HG03039 (cell line): ENCODE measurements around the gene HAO1.
"Not testable (repeated sequence)": the region's sequence is repeated elsewhere in the genome, so short reads cannot be mapped to it uniquely, and the experiment has no call there.

Experiments
- ATAC-seq: cut with Tn5 transposase; IDR thresholded peaks from one replicate; pipeline ENCODE4 v1.9.1; 2021; ENCODE audit warnings: mild to moderate bottlenecking, moderate library complexity; ENCODE audit not compliant: unreplicated experiment

HAO1 gene

DNA sequence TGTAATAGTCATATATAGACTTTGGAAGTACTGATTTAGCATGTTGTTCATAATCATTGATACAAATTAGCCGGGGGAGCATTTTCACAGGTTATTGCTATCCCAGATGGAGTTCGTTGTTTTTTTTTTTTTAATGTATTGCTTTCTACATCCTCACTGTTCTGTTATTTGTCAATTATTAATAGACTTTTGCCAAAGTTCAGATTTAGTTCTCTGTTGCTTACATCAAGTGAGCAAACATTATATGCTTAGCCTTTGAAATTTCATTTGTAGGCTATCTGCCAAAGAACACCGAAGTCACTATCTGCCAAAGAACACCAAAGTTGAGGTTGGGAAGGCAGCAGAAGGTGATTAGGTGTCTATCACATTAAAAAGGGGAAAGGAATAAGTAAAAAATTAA lies at the start of gene HAO1:
Gene HAO1, minus strand, starts transcription at position 118 of the 400 bp plus-strand sequence. Its CDS starts 36 bp downstream, at position 82.
- no peak for ATAC-seq

DNA sequence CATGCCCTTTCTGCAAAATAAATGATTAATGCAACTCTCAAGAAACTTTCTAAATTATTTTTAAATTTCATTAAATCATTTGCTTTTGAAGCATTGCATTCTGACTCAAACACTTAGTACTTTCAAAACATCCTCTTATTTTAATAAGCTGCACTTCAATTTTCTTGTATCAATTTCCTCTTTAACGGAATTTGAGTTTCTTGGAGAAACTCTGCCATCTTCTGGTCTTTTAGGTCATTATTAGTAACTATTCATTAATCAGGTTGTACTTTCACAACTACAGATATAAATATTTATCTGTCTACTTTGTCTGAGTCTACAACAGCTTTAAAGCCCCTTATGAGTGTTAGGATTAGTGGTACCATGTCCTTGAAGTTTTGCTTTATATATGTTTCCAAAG lies 49.1 kb upstream of the HAO1 start:
- ATAC-seq = no peak

DNA sequence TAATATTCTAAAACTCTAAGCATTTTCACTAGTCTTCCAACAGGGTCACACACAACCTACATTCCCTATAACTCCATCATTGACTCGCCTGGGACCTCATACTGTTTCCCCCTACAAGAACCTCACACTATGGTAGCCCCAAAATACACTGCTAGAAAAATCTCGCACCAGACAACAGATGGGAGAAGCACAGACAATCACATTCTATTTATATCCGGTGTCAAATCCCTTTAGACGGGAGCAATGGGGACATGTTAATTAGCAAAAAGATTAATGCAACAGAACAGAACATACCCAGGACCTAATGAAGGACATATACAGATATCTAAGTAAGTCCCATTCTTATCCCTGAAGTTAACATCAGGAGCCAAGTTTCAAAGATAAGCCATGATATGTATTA lies 45.7 kb upstream of the HAO1 start:
- no peak for ATAC-seq

DNA sequence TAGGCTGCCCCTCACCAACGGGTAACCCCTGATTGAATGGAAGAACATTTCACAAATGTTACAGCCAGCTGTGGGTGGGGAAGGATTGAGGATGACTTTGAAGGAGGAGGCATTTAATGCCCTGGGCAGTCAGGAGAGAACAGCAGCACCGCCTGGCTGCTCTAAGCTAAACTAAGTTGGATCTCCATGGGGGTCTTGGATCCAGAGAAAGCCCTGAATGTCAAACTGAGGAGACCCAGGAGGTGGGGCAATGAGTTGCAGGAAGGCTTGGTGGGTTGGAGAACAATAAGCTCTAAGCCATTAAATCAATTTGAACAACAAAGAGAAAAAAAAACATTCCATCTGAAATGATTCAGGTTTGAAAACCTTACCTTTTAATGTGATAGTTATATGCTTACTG lies 43.9 kb upstream of the HAO1 start:
- no peak for ATAC-seq

DNA sequence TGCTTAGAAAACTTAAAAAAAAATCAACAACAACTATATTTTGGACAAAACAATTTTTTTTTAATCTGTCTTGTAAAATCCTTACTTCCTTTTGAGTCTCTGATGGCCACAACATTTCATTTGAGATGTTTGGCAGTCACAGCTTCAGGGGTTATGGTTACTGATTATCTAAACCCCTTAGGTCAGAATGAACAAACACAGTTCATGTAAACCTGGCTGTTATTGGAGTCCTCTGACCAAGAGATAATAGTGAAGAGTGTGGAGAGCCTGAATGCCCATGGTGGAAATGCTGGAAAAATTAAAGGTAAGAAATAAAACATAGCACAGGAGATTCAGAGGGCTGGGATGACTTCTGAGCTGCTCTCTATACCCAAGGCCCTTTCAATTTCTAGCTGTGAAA lies 41.1 kb upstream of the HAO1 start:
- ATAC-seq = no peak

DNA sequence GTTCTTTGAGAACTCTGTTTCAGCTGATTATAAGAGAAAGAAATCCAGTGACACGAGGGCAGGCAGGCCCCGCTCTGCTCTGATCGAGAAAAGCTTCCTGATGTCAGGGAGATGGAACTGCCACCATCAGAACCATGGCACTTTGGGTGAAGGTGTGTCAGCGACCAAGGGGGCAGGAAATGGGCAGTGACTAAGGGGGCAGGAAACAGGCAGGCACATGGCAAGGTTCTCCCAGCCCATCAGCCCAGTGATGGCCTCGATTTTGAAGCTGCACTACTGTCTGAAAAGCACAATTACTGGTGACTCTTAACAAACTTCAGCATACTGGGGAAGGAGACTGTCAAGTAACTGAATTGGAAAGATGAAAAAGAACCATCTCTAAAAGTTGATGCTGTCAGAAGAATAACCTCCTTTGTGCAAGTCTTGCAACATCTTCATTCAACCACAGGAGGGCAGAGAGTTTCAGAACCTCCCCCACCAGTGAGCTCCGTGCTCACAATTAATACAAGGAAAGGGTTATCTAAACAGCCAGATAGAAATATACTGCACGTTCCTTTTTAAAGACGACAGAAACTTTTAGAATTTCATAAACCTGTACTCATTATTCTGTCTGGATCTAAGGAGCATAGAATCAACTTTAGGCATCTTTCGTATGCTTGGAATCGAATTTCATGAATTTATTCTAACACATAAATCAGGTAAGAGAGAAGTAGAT lies 40.2 kb upstream of the HAO1 start:
- no peak for ATAC-seq

DNA sequence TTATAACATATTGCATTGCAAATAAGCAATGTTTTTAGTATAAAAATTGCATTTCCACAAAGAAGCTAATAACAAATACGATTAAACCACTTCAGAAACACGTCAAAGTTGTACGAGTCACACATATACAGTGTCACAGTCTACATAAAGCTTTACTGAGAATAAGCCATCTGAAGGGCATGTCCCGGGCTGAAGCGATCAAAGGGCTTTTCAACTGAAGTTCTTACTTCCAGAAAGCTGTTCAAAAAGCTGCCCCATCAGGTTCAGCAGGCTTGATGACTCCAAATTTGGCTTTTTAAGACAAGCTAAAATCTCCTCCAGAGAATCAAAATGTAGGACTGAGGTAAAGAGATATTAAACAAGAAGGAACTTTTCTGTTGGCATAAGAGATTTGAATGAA lies 37.5 kb upstream of the HAO1 start:
- no peak for ATAC-seq

DNA sequence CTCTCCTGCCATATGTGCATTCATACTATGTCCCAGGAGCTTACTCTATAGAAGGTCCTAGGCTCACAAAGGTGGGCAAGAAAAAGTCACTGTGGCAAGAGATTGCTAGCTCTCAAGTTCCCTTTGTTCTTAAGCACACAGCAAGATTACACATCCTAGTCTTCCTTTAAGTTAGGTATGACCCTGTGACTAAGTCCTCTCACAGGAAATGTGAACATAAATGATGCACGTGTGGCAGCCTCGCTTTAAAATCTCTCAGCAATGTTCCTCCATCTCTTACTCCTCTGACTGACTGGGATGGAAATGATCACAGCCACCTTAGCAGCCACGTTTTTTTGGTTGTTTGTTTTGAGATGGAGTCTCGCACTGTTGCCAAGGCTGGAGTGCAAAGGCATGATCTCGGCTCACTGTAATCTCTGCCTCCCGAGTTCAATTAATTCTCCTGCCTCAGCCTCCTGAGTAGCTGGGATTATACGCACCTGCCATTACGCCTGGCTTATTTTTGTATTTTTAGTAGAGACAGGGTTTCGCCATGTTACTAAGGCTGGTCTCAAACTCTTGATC lies 35.7 kb upstream of the HAO1 start:
- ATAC-seq = no peak

DNA sequence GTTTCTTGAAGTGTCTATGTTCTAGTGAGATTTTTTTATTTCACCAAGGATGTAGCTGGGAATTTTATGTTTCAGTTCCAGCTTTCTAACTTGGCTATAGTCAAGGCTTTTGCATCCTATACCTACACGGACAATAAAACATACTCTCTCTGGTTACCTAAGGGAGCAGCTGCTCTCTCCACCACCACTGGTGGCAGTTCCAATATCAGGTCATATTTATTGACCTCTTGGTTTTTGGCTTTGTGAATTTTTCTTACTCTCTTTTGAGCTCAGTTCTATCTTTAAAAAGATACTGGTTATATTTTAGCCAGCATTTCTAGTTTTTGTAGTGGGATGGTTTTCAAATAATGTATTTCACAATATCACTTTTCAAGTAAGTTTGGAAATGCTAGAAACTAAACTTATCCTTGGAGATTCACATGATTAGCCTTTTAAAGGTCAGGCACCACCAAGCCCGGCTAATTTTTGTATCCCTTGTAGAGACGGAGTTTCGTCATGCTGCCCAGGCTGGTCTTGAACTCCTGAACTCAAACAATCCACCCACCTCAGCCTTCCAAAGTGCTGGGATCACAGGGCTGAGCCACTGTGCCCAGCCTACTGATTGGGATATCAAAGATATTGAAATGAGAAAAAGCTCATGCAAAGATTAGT lies 34.7 kb upstream of the HAO1 start:
- no peak for ATAC-seq

DNA sequence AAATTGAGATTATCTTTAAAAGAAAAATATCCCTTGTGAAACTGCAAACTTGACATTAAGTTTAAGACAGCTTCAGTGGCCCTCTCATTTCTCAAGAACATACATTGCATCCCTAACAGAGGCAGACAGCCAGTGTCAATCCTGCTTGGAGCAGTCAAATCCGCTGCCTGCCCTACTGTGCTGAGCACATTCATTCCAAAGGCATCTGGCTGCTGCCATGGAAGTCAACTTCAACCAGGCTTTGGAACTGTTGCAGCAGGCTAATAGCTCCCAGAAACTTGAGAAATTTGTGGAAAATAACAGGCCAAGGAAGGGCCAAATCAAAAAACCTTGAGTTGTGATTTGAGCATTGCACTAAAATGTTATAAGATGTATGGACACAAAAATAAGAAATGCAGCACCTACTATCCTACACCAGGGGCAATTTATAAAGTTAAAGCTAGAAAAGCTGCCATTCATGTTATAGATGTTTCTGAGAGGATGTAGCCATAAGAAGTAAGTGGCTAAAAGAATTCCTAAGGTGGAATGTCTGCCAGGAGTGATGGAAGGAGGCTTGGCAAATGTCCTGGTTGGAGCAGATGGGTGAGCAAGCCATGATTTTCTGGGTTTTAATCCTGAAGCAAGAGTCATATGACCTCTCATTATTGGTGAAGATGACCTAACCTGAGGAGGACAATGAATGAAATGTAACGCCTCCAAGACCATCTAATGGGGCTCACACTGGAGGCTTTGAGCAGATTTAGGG lies 31.4 kb upstream of the HAO1 start:
- no peak for ATAC-seq

DNA sequence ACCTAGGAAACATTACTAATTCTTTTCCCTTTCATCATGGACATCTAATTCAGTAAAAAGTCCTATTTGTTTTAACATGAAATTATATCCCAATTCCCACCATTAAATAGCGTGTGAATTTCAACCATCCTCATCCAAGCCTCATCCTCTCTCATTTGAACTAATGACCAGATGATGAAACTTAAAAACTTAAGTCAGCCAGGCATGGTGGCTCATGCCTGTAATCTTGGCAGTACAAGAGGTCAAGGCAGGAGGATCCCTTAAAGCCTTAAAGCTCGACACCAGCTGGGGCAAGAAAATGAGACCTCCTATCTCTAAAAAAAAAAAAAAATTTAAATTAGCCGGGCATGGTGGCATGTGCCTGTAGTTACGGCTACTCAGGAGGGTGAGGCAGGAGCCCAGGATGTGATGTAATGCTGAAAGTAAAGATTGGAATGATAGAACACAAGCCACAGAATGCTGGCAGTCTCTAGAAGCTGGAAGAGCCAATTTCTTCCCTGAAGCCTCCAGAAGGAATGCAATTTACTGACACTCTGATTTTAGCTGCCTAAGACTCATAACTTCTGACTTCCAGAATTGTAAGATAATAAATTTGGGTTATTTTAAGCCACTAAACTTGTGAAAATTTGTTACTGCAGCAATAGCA lies 27.1 kb upstream of the HAO1 start:
- ATAC-seq = no peak

DNA sequence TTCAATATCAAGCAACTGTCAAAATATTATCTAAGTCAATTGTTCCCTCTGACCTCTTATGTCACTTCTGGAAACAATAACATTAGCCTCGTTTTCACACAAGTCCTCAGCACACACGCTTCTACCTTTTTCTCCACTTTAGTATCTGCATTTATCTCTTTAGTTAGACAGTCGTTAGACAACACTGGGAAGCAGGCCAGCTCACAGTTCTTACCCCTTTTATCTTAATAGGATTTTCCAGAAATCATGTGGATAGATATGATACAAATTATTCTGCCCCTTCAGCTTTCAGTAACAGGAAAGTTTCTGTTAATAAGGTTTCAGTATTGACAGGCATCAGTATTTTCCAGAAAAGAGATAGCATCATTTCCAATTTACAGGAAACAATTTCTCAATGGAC lies 25.9 kb upstream of the HAO1 start:
- ATAC-seq = no peak

DNA sequence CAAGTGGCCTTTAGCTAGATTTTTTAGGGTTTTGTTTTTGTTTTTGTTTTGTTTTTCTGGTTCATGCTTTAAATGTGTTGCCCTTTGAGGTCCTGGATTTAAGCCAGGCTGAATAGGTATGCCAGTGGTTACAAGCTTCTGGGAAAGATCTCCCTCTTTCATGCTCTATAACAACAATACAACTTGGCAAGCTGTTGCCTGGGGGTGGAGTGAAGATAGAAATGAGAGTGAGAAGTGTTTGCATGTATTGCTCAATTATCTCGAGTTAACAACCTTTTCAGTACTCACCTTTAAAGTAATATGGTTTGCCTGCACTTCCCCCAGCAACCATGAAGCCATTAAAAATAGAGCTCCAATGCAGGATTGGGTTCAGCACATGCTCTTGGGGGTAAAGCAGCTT lies 19.2 kb upstream of the HAO1 start:
- no peak for ATAC-seq

DNA sequence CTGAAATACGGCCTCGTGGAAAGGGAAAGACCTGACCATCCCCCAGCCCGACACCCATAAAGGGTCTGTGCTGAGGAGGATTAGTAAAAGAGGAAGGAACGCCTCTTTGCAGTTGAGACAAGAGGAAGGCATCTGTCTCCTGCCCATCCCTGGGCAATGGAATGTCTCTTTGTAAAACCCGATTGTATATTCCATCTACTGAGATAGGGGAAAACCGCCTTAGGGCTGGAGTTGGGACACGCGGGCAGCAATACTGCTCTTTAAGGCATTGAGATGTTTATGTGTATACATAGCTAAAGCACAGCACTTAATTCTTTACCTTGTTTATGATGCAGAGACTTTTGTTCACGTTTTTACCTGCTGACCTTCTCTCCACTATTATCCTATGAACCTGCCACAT lies 16.3 kb upstream of the HAO1 start:
- ATAC-seq = not testable (repeated sequence)

DNA sequence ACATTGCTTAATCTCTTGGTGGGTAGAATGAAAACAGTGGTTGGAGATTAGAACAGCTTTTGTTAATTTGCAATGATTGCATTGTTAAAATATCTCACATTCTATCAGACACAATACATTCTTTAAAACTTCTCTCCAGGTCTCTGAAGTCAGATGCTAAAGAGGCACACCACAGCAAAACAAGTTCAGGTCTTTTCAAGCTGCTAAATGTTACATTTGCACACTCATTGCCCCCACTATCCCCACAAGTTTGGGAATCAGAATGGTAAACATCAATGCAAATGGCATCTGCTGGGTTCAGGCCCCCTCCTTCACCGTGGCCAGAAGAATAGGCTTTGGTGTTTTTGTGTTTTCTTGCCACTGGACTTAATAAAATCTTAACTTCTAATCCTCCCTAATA lies 10.1 kb upstream of the HAO1 start:
- ATAC-seq = no peak

DNA sequence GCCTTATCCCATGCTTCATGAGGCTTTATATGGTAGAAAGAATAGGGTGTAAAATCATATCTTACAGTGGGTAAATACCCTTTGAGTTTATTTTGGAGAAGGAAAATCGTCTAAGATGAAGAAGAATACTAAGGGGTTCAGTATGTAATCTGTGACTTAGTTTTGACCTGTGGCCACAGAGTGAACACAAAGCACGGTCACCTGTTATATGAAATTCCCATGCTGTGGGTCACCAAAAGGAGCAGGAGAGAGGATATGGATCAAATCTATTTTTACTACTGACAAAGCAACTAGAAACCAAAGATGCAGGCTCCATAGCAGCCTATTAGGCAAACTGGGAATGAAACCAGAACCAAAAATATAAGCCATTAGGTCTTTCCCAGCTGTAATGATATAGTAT lies 3.6 kb upstream of the HAO1 start:
- no peak for ATAC-seq

DNA sequence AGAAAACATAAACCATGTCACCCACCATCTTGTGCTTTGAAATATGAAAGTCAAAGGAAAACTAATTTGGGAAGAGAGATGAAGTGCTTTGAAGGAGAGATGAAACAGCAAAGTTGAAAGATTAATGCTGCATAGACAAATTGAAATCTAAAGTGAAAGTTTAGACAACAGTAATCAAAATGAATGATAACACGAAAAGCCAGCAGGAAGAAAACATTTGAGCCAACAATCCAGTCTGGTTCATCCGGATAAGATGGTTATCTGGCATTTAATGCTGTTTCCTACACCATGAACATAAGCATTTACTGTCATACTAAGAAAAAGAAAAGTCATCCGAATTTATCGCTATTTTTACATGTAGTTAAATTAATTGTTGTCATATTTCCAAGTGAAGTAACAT lies 595 bp downstream of the HAO1 start:
- ATAC-seq = no peak

DNA sequence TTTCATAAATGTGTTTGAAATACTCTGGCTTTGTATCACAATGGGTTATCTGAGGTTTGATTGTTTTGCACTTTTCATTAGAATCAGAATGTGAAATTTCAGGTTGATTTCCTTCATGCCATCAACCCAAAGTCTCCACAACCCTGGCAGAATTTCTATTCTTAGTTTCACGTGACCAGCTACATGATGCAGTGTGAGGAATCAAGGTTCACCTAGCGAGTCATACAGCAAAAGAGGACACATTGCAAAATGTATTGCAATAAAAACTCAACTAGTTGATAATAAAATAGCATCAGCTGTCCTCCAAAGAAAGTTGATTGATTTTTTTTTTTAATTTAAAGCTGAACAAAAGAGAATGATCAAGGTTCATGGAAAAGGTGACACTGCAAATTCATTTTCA lies 2.2 kb downstream of the HAO1 start:
- ATAC-seq = no peak

DNA sequence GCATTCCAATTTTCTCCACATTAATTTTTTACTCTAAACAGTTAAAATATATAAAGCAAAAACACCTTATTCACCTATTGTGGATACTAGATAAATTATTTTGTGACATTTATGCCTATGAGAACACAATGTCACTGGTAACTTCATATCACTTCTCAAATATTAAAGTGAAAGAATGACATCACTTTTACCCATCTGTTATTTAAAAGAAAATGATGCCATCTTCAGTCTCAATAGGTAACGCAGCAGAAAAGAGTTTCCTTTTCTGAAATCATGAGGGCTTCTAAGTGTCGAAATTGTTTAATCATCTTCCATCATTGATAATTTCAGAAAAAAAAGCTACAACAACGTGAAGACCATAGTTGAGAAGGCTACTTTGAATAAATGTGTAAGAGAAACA lies 2.9 kb downstream of the HAO1 start:
- no peak for ATAC-seq

DNA sequence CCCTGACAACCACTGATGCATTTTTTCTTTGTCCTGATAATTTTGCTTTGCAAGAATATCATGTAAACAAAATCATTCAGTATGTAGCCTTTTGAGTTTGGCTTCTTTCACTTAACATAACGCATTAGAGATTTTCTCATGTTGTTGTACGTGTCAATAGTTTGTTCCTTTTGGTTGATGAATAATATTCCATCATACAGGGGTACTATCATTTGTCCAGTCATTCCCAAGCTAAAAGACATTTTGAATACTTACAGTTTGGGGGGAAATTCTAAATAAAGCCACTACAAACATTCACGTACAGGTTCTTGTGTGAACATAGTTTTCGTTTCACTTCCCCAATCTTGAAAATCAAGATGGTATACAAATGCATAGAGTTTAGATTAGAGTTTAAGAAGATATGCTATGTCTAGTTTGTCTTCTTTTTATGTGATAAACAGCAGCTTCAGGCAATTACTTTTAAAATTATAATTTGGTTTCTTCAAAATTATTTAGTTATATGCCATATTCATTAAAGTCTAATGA lies 5.2 kb downstream of the HAO1 start:
- no peak for ATAC-seq

DNA sequence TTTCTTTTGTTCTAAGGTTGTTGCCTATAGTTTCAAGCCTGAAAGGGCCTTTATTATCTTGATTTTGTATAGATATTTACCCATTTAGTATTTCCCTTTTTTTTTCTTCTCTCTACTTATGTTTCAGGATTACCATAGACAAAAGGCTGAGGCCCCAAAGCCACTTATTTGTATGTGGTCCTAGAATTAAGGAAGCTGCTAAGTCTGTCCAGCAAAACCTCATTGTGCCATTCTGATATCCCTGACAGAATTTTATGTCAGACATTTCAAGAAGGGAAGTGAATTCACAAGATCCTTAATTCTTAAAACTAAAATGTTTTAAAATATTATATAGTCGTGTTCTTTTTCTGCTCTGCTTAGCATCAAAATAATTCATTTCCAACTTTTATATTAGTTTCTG lies 6.9 kb downstream of the HAO1 start:
- ATAC-seq = no peak
